NCI-H526 treated with DMSO at 0.1 percent for 48 hours (cell line): ENCODE measurements around the gene NOL8.

Experiments used
- DNase-seq: peaks from one replicate; lab custom pipeline; 2025; lab: John Stamatoyannopoulos, UW

NOL8 gene

GRCh38 chr9:92266486-92266885 is 58.7 kb downstream of the NOL8 start:
- no peak for DNase-seq

DNA sequence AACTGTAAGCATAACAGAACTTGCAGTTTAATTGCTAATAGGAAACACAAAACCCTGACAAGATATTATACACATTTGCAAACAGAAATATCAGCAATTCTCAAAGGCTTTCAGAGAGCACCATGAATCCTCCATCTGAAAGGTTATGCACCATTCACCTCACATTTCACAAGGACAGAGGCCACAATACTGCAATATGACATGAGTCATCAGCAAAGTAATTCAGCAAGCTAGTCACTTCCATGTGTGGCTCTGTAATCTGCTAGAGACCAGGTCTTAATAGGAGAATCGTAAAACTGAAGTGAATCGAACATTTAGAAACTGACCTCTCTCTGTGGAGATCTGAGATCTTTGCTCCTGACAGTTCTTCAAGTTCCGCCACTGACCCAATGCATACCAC is 60.0 kb downstream of the NOL8 start:
- no peak for DNase-seq

DNA sequence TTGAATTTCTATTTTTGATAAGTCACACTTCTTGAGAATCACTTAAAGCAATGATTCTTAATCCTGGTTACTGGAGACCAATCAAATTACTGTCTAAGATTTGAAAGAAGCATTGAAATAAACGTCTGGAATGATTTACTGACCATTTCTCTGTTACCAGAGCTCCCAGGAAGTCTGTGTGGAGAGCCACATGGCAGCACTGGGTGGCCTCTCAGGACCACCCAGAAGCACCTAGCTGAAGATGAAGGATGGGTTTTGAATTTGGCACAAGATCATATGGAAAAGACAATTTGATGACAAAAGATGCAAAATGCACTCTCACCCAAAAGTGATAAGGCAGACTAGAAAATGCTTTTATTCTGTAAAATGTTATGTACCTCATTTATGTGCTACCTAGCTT is 62.0 kb downstream of the NOL8 start:
- DNase-seq: no peak

DNA sequence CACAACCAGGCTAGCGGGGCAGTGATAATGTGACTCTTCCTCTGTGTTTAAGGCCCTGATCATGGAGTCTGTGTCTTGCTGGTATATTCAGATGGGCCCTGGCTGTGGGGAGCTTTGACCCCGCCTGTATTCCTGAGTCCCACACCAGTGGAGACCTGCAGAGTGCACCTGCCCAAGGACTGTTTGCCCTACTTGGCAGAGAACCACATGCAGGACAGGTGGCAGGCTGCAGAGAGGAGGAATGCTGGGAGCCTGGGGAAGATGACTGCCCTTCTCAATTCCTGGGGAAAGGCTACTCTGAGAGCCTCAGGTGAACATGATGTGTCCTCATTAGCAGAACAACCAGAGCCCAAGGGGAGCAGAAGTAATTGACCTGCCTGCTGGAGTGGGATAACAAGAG is 67.8 kb downstream of the NOL8 start:
- DNase-seq: no peak

GRCh38 chr9:92254381-92255337 is 70.5 kb downstream of the NOL8 start:
- DNase-seq: no peak

GRCh38 chr9:92253656-92254055 is 71.5 kb downstream of the NOL8 start:
- DNase-seq: no peak

DNA sequence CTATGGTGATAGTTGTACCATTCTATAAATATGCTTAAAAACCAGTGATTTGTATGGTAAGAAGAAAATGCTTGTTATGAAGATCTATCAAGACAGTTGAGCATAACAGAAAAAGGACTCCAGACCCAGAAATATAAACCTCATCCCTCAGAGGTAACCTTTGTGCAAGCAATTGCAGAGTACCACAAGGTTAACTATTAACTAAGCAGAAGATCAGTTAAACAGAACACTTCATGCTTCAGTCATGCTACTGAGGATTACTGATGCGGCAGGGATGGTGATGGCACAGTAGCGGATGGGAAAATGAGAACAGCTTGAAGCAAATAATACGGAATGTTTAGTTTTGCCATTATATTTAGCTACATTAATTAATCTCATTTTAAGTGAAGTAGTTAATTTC is 77.2 kb downstream of the NOL8 start:
- no peak for DNase-seq
